ENCODE results near the gene CHTF18. TPM values are rescaled to one million over a fixed set of nuclear protein-coding genes. Genes with fewer than 3 reads are reported as not detected.

CHTF18 gene
- polyA plus RNA-seq, 2 donors = 14.8 to 28.9 TPM

- H3K27me3 ChIP-seq (ENCODE audit: control insufficient read depth in 1 of 2, insufficient read depth in 2 of 2, low read length in 2 of 2) = peaks cover 0 to 12% of the 10 kb centered on the region in 2 donors
- H3K4me3 ChIP-seq (ENCODE audit: low read depth in 1 of 2, low read length in 2 of 2) = no peak overlapping the region
- no peak overlapping the region for H3K27ac ChIP-seq (ENCODE audit: low read depth in 2 of 2, low read length in 1 of 2)
- H3K4me1 ChIP-seq (ENCODE audit: control insufficient read depth in 2 of 2, insufficient read depth in 2 of 2, low read length in 1 of 2) = peaks cover 0 to 4% of the 10 kb centered on the region in 2 donors
- WGBS, 2 donors = 82 to 85% methylated on average over 19 to 21 of the region's 21 CpGs
- peaks cover 0 to 9% of the 10 kb centered on the region in 2 donors for H3K9me3 ChIP-seq (ENCODE audit: control insufficient read depth in 2 of 2, insufficient read depth in 1 of 2, low read depth in 1 of 2, low read length in 1 of 2)
- no peaks in the 10 kb centered on the region for H3K36me3 ChIP-seq (ENCODE audit: control insufficient read depth in 2 of 2, insufficient read depth in 2 of 2, low read length in 1 of 2)
Measured at GRCh38 chr16:822174-822908, 33.9 kb downstream of the CHTF18 start.

GRCh38 chr16:822909-823297 is 34.5 kb downstream of the CHTF18 start:
- Histone ChIP-seq H3K4me1 (ENCODE audit: control insufficient read depth in 2 of 2, insufficient read depth in 2 of 2, low read length in 1 of 2) (peaks cover 0 to 4% of the 10 kb centered on the region in 2 donors), H3K27me3 (ENCODE audit: control insufficient read depth in 1 of 2, insufficient read depth in 2 of 2, low read length in 2 of 2) (peaks cover 0 to 12% of the 10 kb centered on the region in 2 donors), H3K27ac (ENCODE audit: low read depth in 2 of 2, low read length in 1 of 2) (no peak overlapping the region), H3K9me3 (ENCODE audit: control insufficient read depth in 2 of 2, insufficient read depth in 1 of 2, low read depth in 1 of 2, low read length in 1 of 2) (peaks cover 0 to 9% of the 10 kb centered on the region in 2 donors), H3K36me3 (ENCODE audit: control insufficient read depth in 2 of 2, insufficient read depth in 2 of 2, low read length in 1 of 2) (no peaks in the 10 kb centered on the region), H3K4me3 (ENCODE audit: low read depth in 1 of 2, low read length in 2 of 2) (no peak overlapping the region)
- WGBS, 2 donors = 86 to 90% methylated on average over 9 of the region's 9 CpGs

- H3K27ac ChIP-seq (ENCODE audit: low read depth in 2 of 2, low read length in 1 of 2) = no peak overlapping the region
- 84 to 87% methylated on average over 22 of the region's 22 CpGs for WGBS, 2 donors
- no peaks in the 10 kb centered on the region for H3K36me3 ChIP-seq (ENCODE audit: control insufficient read depth in 2 of 2, insufficient read depth in 2 of 2, low read length in 1 of 2)
- peaks cover 0 to 4% of the 10 kb centered on the region in 2 donors for H3K4me1 ChIP-seq (ENCODE audit: control insufficient read depth in 2 of 2, insufficient read depth in 2 of 2, low read length in 1 of 2)
- H3K4me3 ChIP-seq (ENCODE audit: low read depth in 1 of 2, low read length in 2 of 2) = no peak overlapping the region
- peaks cover 0 to 8% of the 10 kb centered on the region in 2 donors for H3K27me3 ChIP-seq (ENCODE audit: control insufficient read depth in 1 of 2, insufficient read depth in 2 of 2, low read length in 2 of 2)
- peaks cover 0 to 2% of the 10 kb centered on the region in 2 donors for H3K9me3 ChIP-seq (ENCODE audit: control insufficient read depth in 2 of 2, insufficient read depth in 1 of 2, low read depth in 1 of 2, low read length in 1 of 2)
Measured at GRCh38 chr16:824194-824593, 35.8 kb downstream of the CHTF18 start.

GRCh38 chr16:824601-825000 is 36.2 kb downstream of the CHTF18 start:
- Histone ChIP-seq H3K27ac (ENCODE audit: low read depth in 2 of 2, low read length in 1 of 2) (no peak overlapping the region), H3K27me3 (ENCODE audit: control insufficient read depth in 1 of 2, insufficient read depth in 2 of 2, low read length in 2 of 2) (peaks cover 0 to 6% of the 10 kb centered on the region in 2 donors)
- 85 to 86% methylated on average over 25 of the region's 25 CpGs for WGBS, 2 donors

GRCh38 chr16:825341-826061 is 37.1 kb downstream of the CHTF18 start:
- Histone ChIP-seq H3K27me3 (ENCODE audit: control insufficient read depth in 1 of 2, insufficient read depth in 2 of 2, low read length in 2 of 2) (peaks cover 0 to 4% of the 10 kb centered on the region in 2 donors), H3K9me3 (ENCODE audit: control insufficient read depth in 2 of 2, insufficient read depth in 1 of 2, low read depth in 1 of 2, low read length in 1 of 2) (peaks cover 2 to 4% of the 10 kb centered on the region in 2 donors), H3K36me3 (ENCODE audit: control insufficient read depth in 2 of 2, insufficient read depth in 2 of 2, low read length in 1 of 2) (no peaks in the 10 kb centered on the region), H3K4me3 (ENCODE audit: low read depth in 1 of 2, low read length in 2 of 2) (no peak overlapping the region), H3K27ac (ENCODE audit: low read depth in 2 of 2, low read length in 1 of 2) (no peak overlapping the region), H3K4me1 (ENCODE audit: control insufficient read depth in 2 of 2, insufficient read depth in 2 of 2, low read length in 1 of 2) (peaks cover 0 to 4% of the 10 kb centered on the region in 2 donors)
- 30 to 48% methylated on average over 36 of the region's 36 CpGs for WGBS, 2 donors

More at GRCh38 chr16:824601-825000, 36.2 kb downstream of the CHTF18 start:
- Histone ChIP-seq H3K9me3 (ENCODE audit: control insufficient read depth in 2 of 2, insufficient read depth in 1 of 2, low read depth in 1 of 2, low read length in 1 of 2) (peaks cover 0 to 2% of the 10 kb centered on the region in 2 donors), H3K36me3 (ENCODE audit: control insufficient read depth in 2 of 2, insufficient read depth in 2 of 2, low read length in 1 of 2) (no peaks in the 10 kb centered on the region), H3K4me1 (ENCODE audit: control insufficient read depth in 2 of 2, insufficient read depth in 2 of 2, low read length in 1 of 2) (peaks cover 0 to 4% of the 10 kb centered on the region in 2 donors), H3K4me3 (ENCODE audit: low read depth in 1 of 2, low read length in 2 of 2) (no peak overlapping the region)

- 90 to 93% methylated on average over 24 of the region's 24 CpGs for WGBS, 2 donors
- Histone ChIP-seq H3K4me3 (ENCODE audit: low read depth in 1 of 2, low read length in 2 of 2) (no peak overlapping the region), H3K27me3 (ENCODE audit: control insufficient read depth in 1 of 2, insufficient read depth in 2 of 2, low read length in 2 of 2) (no peaks in the 10 kb centered on the region), H3K36me3 (ENCODE audit: control insufficient read depth in 2 of 2, insufficient read depth in 2 of 2, low read length in 1 of 2) (no peaks in the 10 kb centered on the region), H3K4me1 (ENCODE audit: control insufficient read depth in 2 of 2, insufficient read depth in 2 of 2, low read length in 1 of 2) (peaks cover 0 to 4% of the 10 kb centered on the region in 2 donors), H3K27ac (ENCODE audit: low read depth in 2 of 2, low read length in 1 of 2) (no peak overlapping the region), H3K9me3 (ENCODE audit: control insufficient read depth in 2 of 2, insufficient read depth in 1 of 2, low read depth in 1 of 2, low read length in 1 of 2) (peaks cover 2 to 7% of the 10 kb centered on the region in 2 donors)
Measured at GRCh38 chr16:827513-827912, 39.1 kb downstream of the CHTF18 start.

- WGBS, 2 donors = 80 to 82% methylated on average over 16 to 17 of the region's 17 CpGs
- H3K4me1 ChIP-seq (ENCODE audit: control insufficient read depth in 2 of 2, insufficient read depth in 2 of 2, low read length in 1 of 2) = peaks cover 0 to 4% of the 10 kb centered on the region in 2 donors
Measured at GRCh38 chr16:828891-829290, 40.5 kb downstream of the CHTF18 start.

GRCh38 chr16:830107-830870 is 41.9 kb downstream of the CHTF18 start:
- WGBS, 2 donors = 88% methylated on average over 43 of the region's 43 CpGs
- Histone ChIP-seq H3K9me3 (ENCODE audit: control insufficient read depth in 2 of 2, insufficient read depth in 1 of 2, low read depth in 1 of 2, low read length in 1 of 2) (peaks cover 3 to 7% of the 10 kb centered on the region in 2 donors), H3K4me3 (ENCODE audit: low read depth in 1 of 2, low read length in 2 of 2) (no peak overlapping the region), H3K27ac (ENCODE audit: low read depth in 2 of 2, low read length in 1 of 2) (no peak overlapping the region), H3K4me1 (ENCODE audit: control insufficient read depth in 2 of 2, insufficient read depth in 2 of 2, low read length in 1 of 2) (peaks cover 0 to 1% of the 10 kb centered on the region in 2 donors), H3K27me3 (ENCODE audit: control insufficient read depth in 1 of 2, insufficient read depth in 2 of 2, low read length in 2 of 2) (peaks cover 0 to 2% of the 10 kb centered on the region in 2 donors), H3K36me3 (ENCODE audit: control insufficient read depth in 2 of 2, insufficient read depth in 2 of 2, low read length in 1 of 2) (no peaks in the 10 kb centered on the region)

More at GRCh38 chr16:828891-829290, 40.5 kb downstream of the CHTF18 start:
- H3K27ac ChIP-seq (ENCODE audit: low read depth in 2 of 2, low read length in 1 of 2) = no peak overlapping the region
- H3K36me3 ChIP-seq (ENCODE audit: control insufficient read depth in 2 of 2, insufficient read depth in 2 of 2, low read length in 1 of 2) = no peaks in the 10 kb centered on the region
- H3K4me3 ChIP-seq (ENCODE audit: low read depth in 1 of 2, low read length in 2 of 2) = no peak overlapping the region
- peaks cover 2 to 7% of the 10 kb centered on the region in 2 donors for H3K9me3 ChIP-seq (ENCODE audit: control insufficient read depth in 2 of 2, insufficient read depth in 1 of 2, low read depth in 1 of 2, low read length in 1 of 2)
- peaks cover 0 to 2% of the 10 kb centered on the region in 2 donors for H3K27me3 ChIP-seq (ENCODE audit: control insufficient read depth in 1 of 2, insufficient read depth in 2 of 2, low read length in 2 of 2)

GRCh38 chr16:830871-831570 is 42.6 kb downstream of the CHTF18 start:
- Histone ChIP-seq H3K4me1 (ENCODE audit: control insufficient read depth in 2 of 2, insufficient read depth in 2 of 2, low read length in 1 of 2) (no peaks in the 10 kb centered on the region), H3K36me3 (ENCODE audit: control insufficient read depth in 2 of 2, insufficient read depth in 2 of 2, low read length in 1 of 2) (no peaks in the 10 kb centered on the region), H3K9me3 (ENCODE audit: control insufficient read depth in 2 of 2, insufficient read depth in 1 of 2, low read depth in 1 of 2, low read length in 1 of 2) (peaks cover 7 to 10% of the 10 kb centered on the region in 2 donors), H3K4me3 (ENCODE audit: low read depth in 1 of 2, low read length in 2 of 2) (no peak overlapping the region), H3K27ac (ENCODE audit: low read depth in 2 of 2, low read length in 1 of 2) (no peak overlapping the region), H3K27me3 (ENCODE audit: control insufficient read depth in 1 of 2, insufficient read depth in 2 of 2, low read length in 2 of 2) (peaks cover 0 to 2% of the 10 kb centered on the region in 2 donors)
- WGBS, 2 donors = 63 to 66% methylated on average over 24 of the region's 24 CpGs
